Liver (tissue), 9 donors: ENCODE data around the gene TRIML1. TPM values are rescaled to one million over a fixed set of nuclear protein-coding genes. Genes with fewer than 3 reads are reported as not detected.

ENCODE experiments used
- DNase-seq: peaks from one replicate; pipeline ENCODE4 v3.0.0-alpha.2; 2017; ENCODE audit warnings: low spot score
- H3K27ac ChIP-seq, 2 donors: one replicate each; pipeline ENCODE4 v1.7.0; 2013; ENCODE audit warnings: inconsistent platforms in 2 of 2, low read length in 2 of 2, control low read depth in 1 of 2, low read depth in 1 of 2, mild to moderate bottlenecking in 1 of 2
- H3K27me3 ChIP-seq, 4 donors: one replicate each; pipeline versions ENCODE4 v1.6.1 to v1.7.0; 2013; ENCODE audit warnings: low read length in 3 of 4, inconsistent platforms in 1 of 4, mild to moderate bottlenecking in 1 of 4, moderate library complexity in 1 of 4; ENCODE audit not compliant: control insufficient read depth in 4 of 4, insufficient read depth in 4 of 4
- H3K36me3 ChIP-seq, 4 donors: one replicate each; pipeline versions ENCODE4 v1.6.1 to v1.7.0; 2013; ENCODE audit warnings: low read length in 3 of 4, mild to moderate bottlenecking in 3 of 4, low read depth in 1 of 4, moderate library complexity in 1 of 4; ENCODE audit not compliant: control insufficient read depth in 4 of 4, insufficient read depth in 3 of 4
- H3K4me1 ChIP-seq, 4 donors: one replicate each; pipeline versions ENCODE4 v1.6.1 to v1.7.0; 2013; ENCODE audit warnings: low read length in 3 of 4, mild to moderate bottlenecking in 3 of 4, moderate library complexity in 1 of 4; ENCODE audit not compliant: control insufficient read depth in 4 of 4, insufficient read depth in 4 of 4
- H3K4me3 ChIP-seq, 3 donors: one replicate each; pipeline versions ENCODE4 v1.6.1 to v1.7.0; 2013; ENCODE audit warnings: low read length in 3 of 3, control low read depth in 1 of 3, low read depth in 1 of 3, mild to moderate bottlenecking in 1 of 3
- H3K9ac ChIP-seq, 2 donors: one replicate each; pipeline ENCODE4 v1.7.0; 2013; ENCODE audit warnings: low read length in 2 of 2, mild to moderate bottlenecking in 2 of 2, moderate library complexity in 2 of 2, control low read depth in 1 of 2, low read depth in 1 of 2
- H3K9me3 ChIP-seq, 4 donors: one replicate each; pipeline versions ENCODE4 v1.6.1 to v1.7.0; 2013; ENCODE audit warnings: low read length in 3 of 4; ENCODE audit not compliant: control insufficient read depth in 4 of 4
- ATF3 ChIP-seq: IDR thresholded peaks from 2 replicates; pipeline ENCODE4 v1.6.1; 2016; ENCODE audit warnings: antibody characterized with exemption
- CTCF ChIP-seq: fragments of 150-350 bp; IDR thresholded peaks from 2 replicates; pipeline ENCODE4 v1.5.1; 2017; ENCODE audit warnings: improper control_type of control experiment, low read depth, low read length; ENCODE audit not compliant: missing input control
- EGR1 ChIP-seq, 2 donors: IDR thresholded peaks; 2 replicates each; pipeline ENCODE4 v1.6.1; 2016 to 2018; ENCODE audit warnings: antibody characterized with exemption in 2 of 2, low read depth in 2 of 2
- FOXA2 ChIP-seq: IDR thresholded peaks from 2 replicates; pipeline ENCODE4 v1.6.1; 2016; ENCODE audit warnings: antibody characterized with exemption
- GABPA ChIP-seq, 2 donors: IDR thresholded peaks in 1 of 2; conservative IDR thresholded peaks in 1 of 2; 2 replicates each; pipeline ENCODE4 v1.6.1; 2016; ENCODE audit warnings: antibody characterized with exemption in 2 of 2, mild to moderate bottlenecking in 1 of 2, moderate library complexity in 1 of 2
- HNF4A ChIP-seq, 2 donors: conservative IDR thresholded peaks; 2 replicates each; pipeline ENCODE4 v1.6.1; 2016; ENCODE audit warnings: antibody characterized with exemption in 2 of 2, mild to moderate bottlenecking in 2 of 2
- HNF4G ChIP-seq: IDR thresholded peaks from 2 replicates; pipeline ENCODE4 v1.6.1; 2016; ENCODE audit warnings: antibody characterized with exemption
- JUND ChIP-seq, 2 donors: IDR thresholded peaks; 2 replicates each; pipeline ENCODE4 v1.6.1; 2016; ENCODE audit warnings: antibody characterized with exemption in 2 of 2
- MAX ChIP-seq: IDR thresholded peaks from 2 replicates; pipeline ENCODE4 v1.6.1; 2016; ENCODE audit warnings: antibody characterized with exemption
- NR2F2 ChIP-seq: IDR thresholded peaks from 2 replicates; pipeline ENCODE4 v1.6.1; 2016; ENCODE audit warnings: antibody characterized with exemption
- RAD21 ChIP-seq, 2 donors: IDR thresholded peaks; 2 replicates each; pipeline ENCODE4 v1.6.1; 2016; ENCODE audit warnings: antibody characterized with exemption in 2 of 2, mild to moderate bottlenecking in 2 of 2
- REST ChIP-seq: IDR thresholded peaks from 2 replicates; pipeline ENCODE4 v1.6.1; 2016; ENCODE audit warnings: antibody characterized with exemption, mild to moderate bottlenecking
- RXRA ChIP-seq, 2 donors: IDR thresholded peaks; 2 replicates each; pipeline ENCODE4 v1.6.1; 2017 to 2018; ENCODE audit warnings: antibody characterized with exemption in 2 of 2, mild to moderate bottlenecking in 1 of 2
- SP1 ChIP-seq: IDR thresholded peaks from 2 replicates; pipeline ENCODE4 v1.6.1; 2018; ENCODE audit warnings: antibody characterized with exemption, mild to moderate bottlenecking
- TAF1 ChIP-seq: conservative IDR thresholded peaks from 2 replicates; pipeline ENCODE4 v1.6.1; 2016; ENCODE audit warnings: antibody characterized with exemption, mild to moderate bottlenecking
- YY1 ChIP-seq: IDR thresholded peaks from 2 replicates; pipeline ENCODE4 v1.6.1; 2016; ENCODE audit warnings: antibody characterized with exemption, mild to moderate bottlenecking
- ZBTB33 ChIP-seq: IDR thresholded peaks from 2 replicates; pipeline ENCODE4 v1.6.1; 2016; ENCODE audit warnings: antibody characterized with exemption
- WGBS: extraction: QIAGEN DNeasy Blood & Tissue Kit; methylation state at CpG from one replicate; pipeline ENCODE4 v1.1.7; 2013; 5-methylcytosine and 5-hydroxymethylcytosine counted together
- polyA plus RNA-seq, 2 donors: library from polyadenylated mRNA; stranded (reverse) in 1 of 2; unstranded in 1 of 2; fragments of 200-250 nt in 1 of 2; fragments of >200 nt in 1 of 2; fragmentation: Nextera tagmentation in 1 of 2; extraction: Ambion mirVana in 1 of 2; gene quantifications; one replicate each; pipeline versions ENCODE4 v1.2.1 to v1.2.3, GENCODE V29; 2013 to 2015
- total RNA-seq, 2 donors: library from RNA; depleted of rRNA; stranded (reverse); fragments of >200 nt; gene quantifications; one replicate each; pipeline ENCODE4 v1.2.3, GENCODE V29; 2014
- donor health status: healthy.
- donor health status: healthy.
- donor health status: healthy.
- donor health status: healthy.
- donor health status: healthy.

Gene TRIML1
- total and polyA plus RNA-seq, 4 donors: not detected

GRCh38 chr4:188160406-188160805, 21.2 kb downstream of the TRIML1 start (continued):
- TF ChIP-seq ZBTB33: no peak
- TF ChIP-seq SP1: no peak
- no peak for TF ChIP-seq RXRA (IDR thresholded peaks at IDR 0.05)
- no peak for TF ChIP-seq ATF3
- TF ChIP-seq GABPA (IDR thresholded peaks at IDR 0.05 in 1 of 2, conservative IDR thresholded peaks at IDR 0.05 in 1 of 2): no peak
- TF ChIP-seq RAD21 (IDR thresholded peaks at IDR 0.05): no peak
- TF ChIP-seq YY1: no peak
- TF ChIP-seq EGR1 (IDR thresholded peaks at IDR 0.05; ENCODE audit: low read depth in 2 of 2): no peak
- no peak for TF ChIP-seq HNF4G
- TF ChIP-seq HNF4A (conservative IDR thresholded peaks at IDR 0.05): no peak
- TF ChIP-seq TAF1: no peak

- no peak overlapping the region for H3K9ac ChIP-seq
- no peak overlapping the region for H3K4me3 ChIP-seq
- H3K27me3 ChIP-seq: no peaks in the 10 kb centered on the region
- no peak for TF ChIP-seq REST
- TF ChIP-seq RXRA (IDR thresholded peaks at IDR 0.05): no peak
- TF ChIP-seq JUND (IDR thresholded peaks at IDR 0.05): no peak
- no peak for TF ChIP-seq ZBTB33
- TF ChIP-seq HNF4G: no peak
- no peak for TF ChIP-seq CTCF
- TF ChIP-seq MAX: no peak
- TF ChIP-seq RAD21 (IDR thresholded peaks at IDR 0.05): no peak
- no peak for TF ChIP-seq NR2F2
- TF ChIP-seq YY1: no peak
- TF ChIP-seq HNF4A (conservative IDR thresholded peaks at IDR 0.05): no peak
- no peak for TF ChIP-seq TAF1
- TF ChIP-seq FOXA2: no peak
- DNase-seq: no peak
- 69% methylated on average over 6 of the region's 6 CpGs for WGBS
- H3K4me1 ChIP-seq: no peaks in the 10 kb centered on the region
- no peaks in the 10 kb centered on the region for H3K36me3 ChIP-seq
- H3K9me3 ChIP-seq: no peaks in the 10 kb centered on the region
- no peak overlapping the region for H3K27ac ChIP-seq
These were observed 21.9 kb downstream of the TRIML1 start for GRCh38 chr4:188161167-188161566.
